Neural crest cell (in vitro differentiated cells): ENCODE results near the gene ARHGEF25. TPM values are rescaled to one million over a fixed set of nuclear protein-coding genes. Genes with fewer than 3 reads are reported as not detected.
"Not testable (repeated sequence)": the region's sequence is repeated elsewhere in the genome, so short reads cannot be mapped to it uniquely, and the experiment has no call there.

Experiments used
- DNase-seq: peaks from one replicate; pipeline ENCODE4 v3.0.0; 2021; ENCODE audit warnings: low read depth, mixed read lengths, low spot score
- H3K27ac Mint-ChIP-seq: one replicate; pipeline ENCODE4 v1.8.0; 2021; ENCODE audit warnings: mild to moderate bottlenecking, mixed read lengths; ENCODE audit not compliant: unreplicated experiment
- H3K27me3 Mint-ChIP-seq: 2 replicates; pipeline ENCODE4 v1.8.0; 2021; ENCODE audit warnings: low read depth, mild to moderate bottlenecking, mixed read lengths
- H3K36me3 Mint-ChIP-seq: 2 replicates; pipeline ENCODE4 v1.8.0; 2021; ENCODE audit warnings: low read depth, mild to moderate bottlenecking, mixed read lengths
- H3K4me1 Mint-ChIP-seq: 2 replicates; pipeline ENCODE4 v1.8.0; 2021; ENCODE audit warnings: mixed read lengths
- H3K4me3 Mint-ChIP-seq: one replicate; pipeline ENCODE4 v1.8.0; 2021; ENCODE audit warnings: mild to moderate bottlenecking, mixed read lengths
- H3K9me3 Mint-ChIP-seq: 2 replicates; pipeline ENCODE4 v1.8.0; 2021; ENCODE audit warnings: mixed read lengths
- total RNA-seq: library from RNA; stranded (reverse); gene quantifications from 2 replicates; pipeline ENCODE4 v1.2.1, GENCODE V29; 2021
- TF ChIP-seq, protein P1 (sequence below): fragments of 200-600 bp; sonication (generic); conservative IDR thresholded peaks from 2 replicates; pipeline ENCODE4 v1.5.0; 2021; ENCODE audit warnings: antibody characterized with exemption, mild to moderate bottlenecking

ARHGEF25 gene
- total RNA-seq, 1 donor from 2014 or later: 43.8 TPM

DNA sequence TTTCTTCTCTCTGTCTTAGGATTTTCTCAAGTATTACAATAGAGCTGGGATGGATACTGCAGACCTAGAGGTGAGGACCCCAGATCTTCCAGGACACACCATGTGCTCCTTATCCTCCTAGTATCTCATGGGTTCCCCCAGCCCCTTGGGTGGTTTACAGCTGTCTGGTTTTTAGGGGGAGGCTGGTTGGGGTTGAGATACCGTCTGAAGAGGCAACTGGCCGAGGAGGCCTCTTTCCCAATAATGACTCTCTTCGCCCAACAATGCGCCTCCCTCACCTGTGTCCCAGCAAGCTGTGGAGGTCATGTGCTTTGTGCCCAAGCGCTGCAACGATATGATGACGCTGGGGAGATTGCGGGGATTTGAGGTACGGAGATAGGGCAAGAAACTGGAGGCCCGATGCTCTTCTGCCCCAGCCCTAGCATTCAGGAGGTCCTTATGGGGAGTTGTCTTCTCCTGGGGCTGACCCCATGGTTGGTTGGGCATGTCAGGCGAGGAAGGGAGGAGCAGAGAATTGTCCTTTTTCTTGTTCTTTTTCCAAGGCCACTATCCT, 3.8 kb downstream of the ARHGEF25 start:
- Mint-ChIP-seq H3K9me3 (no peaks in the 10 kb centered on the region), H3K27ac (no peak overlapping the region), H3K4me3 (peak overlapping the region; percentile 54), H3K4me1 (peaks cover 21% of the 10 kb centered on the region), H3K36me3 (peaks cover 28% of the 10 kb centered on the region), H3K27me3 (peaks cover 33% of the 10 kb centered on the region)
- TF ChIP-seq, protein P1, sequence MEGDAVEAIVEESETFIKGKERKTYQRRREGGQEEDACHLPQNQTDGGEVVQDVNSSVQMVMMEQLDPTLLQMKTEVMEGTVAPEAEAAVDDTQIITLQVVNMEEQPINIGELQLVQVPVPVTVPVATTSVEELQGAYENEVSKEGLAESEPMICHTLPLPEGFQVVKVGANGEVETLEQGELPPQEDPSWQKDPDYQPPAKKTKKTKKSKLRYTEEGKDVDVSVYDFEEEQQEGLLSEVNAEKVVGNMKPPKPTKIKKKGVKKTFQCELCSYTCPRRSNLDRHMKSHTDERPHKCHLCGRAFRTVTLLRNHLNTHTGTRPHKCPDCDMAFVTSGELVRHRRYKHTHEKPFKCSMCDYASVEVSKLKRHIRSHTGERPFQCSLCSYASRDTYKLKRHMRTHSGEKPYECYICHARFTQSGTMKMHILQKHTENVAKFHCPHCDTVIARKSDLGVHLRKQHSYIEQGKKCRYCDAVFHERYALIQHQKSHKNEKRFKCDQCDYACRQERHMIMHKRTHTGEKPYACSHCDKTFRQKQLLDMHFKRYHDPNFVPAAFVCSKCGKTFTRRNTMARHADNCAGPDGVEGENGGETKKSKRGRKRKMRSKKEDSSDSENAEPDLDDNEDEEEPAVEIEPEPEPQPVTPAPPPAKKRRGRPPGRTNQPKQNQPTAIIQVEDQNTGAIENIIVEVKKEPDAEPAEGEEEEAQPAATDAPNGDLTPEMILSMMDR: no peak
- no peak for DNase-seq

DNA sequence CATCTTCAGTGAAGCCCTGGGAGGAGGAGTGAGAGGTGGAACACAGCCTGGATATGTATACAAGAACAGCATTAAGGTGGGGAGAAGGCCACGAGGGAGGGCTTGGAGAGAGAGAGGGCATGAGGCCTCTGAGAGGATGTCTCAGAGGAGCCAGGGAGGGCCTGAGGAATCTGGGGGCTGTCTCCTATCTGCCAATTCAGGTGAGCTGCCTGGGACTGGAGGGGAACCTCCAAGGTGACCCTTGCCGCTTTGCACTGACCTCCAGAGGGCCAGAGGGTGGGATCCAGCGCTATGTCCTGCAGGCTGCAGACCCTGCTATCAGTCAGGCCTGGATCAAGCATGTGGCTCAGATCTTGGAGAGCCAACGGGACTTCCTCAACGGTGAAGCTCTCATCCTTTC, 4.4 kb downstream of the ARHGEF25 start:
- peaks cover 28% of the 10 kb centered on the region for H3K36me3 Mint-ChIP-seq
- H3K9me3 Mint-ChIP-seq: no peaks in the 10 kb centered on the region
- H3K4me1 Mint-ChIP-seq: peaks cover 20% of the 10 kb centered on the region
- H3K4me3 Mint-ChIP-seq: no peak overlapping the region
- peaks cover 37% of the 10 kb centered on the region for H3K27me3 Mint-ChIP-seq
- DNase-seq: no peak
- H3K27ac Mint-ChIP-seq: no peak overlapping the region
- TF ChIP-seq, protein P1: no peak

DNA sequence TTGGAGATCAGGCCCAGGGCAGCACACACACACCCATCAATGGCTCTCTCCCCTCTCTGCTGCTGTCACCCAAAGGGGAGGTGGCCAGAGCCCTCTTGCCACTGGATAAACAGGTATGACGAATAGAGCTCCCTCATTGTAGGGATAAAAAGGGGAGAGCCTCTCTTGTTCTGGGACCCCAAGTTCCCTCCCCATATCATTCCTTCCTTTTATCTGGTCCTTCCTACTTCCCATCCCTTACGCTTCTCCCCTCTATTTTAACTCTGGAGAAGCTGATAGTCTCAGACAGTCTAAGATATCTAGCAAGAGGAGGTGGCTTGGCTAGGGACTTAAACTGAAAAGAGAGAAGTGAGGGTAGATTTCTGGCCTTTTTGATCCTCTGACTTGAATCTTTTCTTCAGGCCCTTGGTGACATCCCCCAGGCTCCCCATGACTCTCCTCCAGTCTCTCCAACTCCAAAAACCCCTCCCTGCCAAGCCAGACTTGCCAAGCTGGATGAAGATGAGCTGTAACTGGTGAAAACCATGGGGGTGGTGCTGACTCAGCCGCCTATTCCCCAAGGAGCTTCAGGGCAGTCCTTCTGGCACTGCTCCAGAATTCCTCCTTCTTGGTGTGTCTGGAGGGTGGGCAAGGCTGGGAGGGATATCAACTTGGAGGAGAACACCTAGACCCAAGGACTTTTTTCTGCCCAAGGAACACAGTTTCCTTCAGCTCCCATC, 5.3 kb downstream of the ARHGEF25 start:
- Mint-ChIP-seq H3K27me3 (peaks cover 46% of the 10 kb centered on the region), H3K4me1 (peaks cover 28% of the 10 kb centered on the region), H3K4me3 (peak overlapping the region; percentile 12), H3K27ac (no peak overlapping the region), H3K9me3 (no peaks in the 10 kb centered on the region), H3K36me3 (peaks cover 28% of the 10 kb centered on the region)
- TF ChIP-seq, protein P1: no peak
- no peak for DNase-seq

DNA sequence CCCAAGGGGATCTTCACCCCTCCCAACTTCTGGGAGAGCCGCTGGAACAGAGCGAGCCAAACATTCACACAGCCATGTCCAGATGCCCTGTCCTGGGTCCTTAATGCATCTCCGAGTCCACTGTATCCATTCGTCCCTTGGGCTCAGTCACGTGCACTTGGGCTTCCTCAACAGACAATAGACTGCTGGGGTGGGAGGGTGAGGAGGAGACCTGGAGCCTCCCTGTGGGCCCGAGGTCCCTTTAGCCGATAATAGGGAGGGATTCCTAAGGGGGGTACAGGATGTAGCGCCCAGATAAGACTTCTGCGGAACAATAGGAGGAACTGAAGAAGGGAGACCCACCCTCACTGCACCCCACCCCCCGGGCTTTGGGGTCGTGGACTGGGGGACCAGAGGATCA, 6.7 kb downstream of the ARHGEF25 start:
- Mint-ChIP-seq H3K27me3 (peaks cover 60% of the 10 kb centered on the region), H3K4me3 (no peak overlapping the region), H3K36me3 (peaks cover 31% of the 10 kb centered on the region), H3K4me1 (peaks cover 26% of the 10 kb centered on the region), H3K9me3 (no peaks in the 10 kb centered on the region), H3K27ac (no peak overlapping the region)
- TF ChIP-seq, protein P1: no peak
- DNase-seq: no peak

DNA sequence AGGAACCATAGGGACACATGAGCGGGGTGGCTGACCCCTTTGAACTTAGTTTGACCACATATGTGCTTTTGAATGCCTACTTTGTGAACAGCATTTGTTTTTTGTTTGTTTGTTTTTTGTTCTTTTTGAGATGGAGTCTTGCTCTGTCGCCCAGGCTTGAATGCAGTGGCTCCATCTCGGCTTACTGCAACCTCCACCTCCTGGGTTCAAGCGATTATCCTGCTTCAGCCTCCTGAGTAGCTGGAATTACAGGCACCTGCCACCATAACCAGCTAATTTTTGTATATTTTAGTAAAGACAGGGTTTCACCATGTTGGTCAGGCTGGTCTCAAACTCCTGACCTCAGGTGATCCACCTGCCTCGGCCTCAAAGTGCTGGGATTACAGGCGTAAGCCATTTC, 7.2 kb downstream of the ARHGEF25 start:
- H3K36me3 Mint-ChIP-seq: peaks cover 31% of the 10 kb centered on the region
- H3K27ac Mint-ChIP-seq, DNase-seq, H3K9me3 Mint-ChIP-seq, H3K4me3 Mint-ChIP-seq: not testable (repeated sequence)
- H3K27me3 Mint-ChIP-seq: peaks cover 64% of the 10 kb centered on the region
- H3K4me1 Mint-ChIP-seq: peaks cover 26% of the 10 kb centered on the region

DNA sequence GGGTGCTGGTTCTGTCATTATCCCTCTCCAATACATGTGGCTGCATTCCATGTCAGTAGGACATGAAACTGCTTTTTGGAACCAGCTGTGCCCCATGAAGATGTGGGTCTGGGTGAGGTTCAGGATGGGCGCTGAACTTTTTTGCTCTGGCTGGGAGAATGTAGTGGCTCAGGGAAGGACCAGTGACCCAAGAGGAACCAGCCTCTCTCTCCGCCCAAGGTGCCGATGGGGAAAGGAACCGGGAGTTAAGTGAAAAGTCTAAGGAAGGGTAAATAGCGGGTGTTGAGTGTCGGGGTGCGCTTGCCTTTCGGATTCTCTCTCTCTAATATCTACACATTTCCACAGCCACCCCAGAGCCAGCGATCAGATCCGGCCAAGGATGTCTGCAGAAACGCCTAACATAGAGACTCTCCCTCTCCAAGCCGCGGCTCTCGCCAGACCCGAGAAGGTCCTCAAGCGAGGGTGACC, 7.8 kb downstream of the ARHGEF25 start:
- H3K9me3 Mint-ChIP-seq: no peaks in the 10 kb centered on the region
- peaks cover 24% of the 10 kb centered on the region for H3K4me1 Mint-ChIP-seq
- peaks cover 31% of the 10 kb centered on the region for H3K36me3 Mint-ChIP-seq
- H3K27me3 Mint-ChIP-seq: peaks cover 70% of the 10 kb centered on the region
- DNase-seq: no peak
- no peak overlapping the region for H3K27ac Mint-ChIP-seq
- TF ChIP-seq, protein P1: no peak
- H3K4me3 Mint-ChIP-seq: peak overlapping the region; percentile 40
